SK-N-SH treated with all-trans-retinoic acid at 6 μM for 48 hours (cell line): ENCODE results near the gene LSM2.
A peak's percentile ranks its signal among the peaks of the same experiment; 100 is the strongest.
"Not testable (repeated sequence)": the region's sequence is repeated elsewhere in the genome, so short reads cannot be mapped to it uniquely, and the experiment has no call there.

Experiments
- ATAC-seq: fragments of 200-7000 bp; cut with Tn5 transposase; 3 replicates; pipeline ENCODE4 v1.9.1; 2020; ENCODE audit warnings: mild to moderate bottlenecking, moderate library complexity
- CSDC2 ChIP-seq: fragments of 250-450 bp; sonication (Bioruptor Pico); IDR thresholded peaks from 2 replicates; pipeline ENCODE4 v1.5.0; 2020; ENCODE audit warnings: mild to moderate bottlenecking, moderate library complexity
- ESRRG ChIP-seq: fragments of 250-450 bp; sonication (Bioruptor Pico); IDR thresholded peaks from 2 replicates; pipeline ENCODE4 v1.6.1; 2021; ENCODE audit warnings: mild to moderate bottlenecking
- GLIS3 ChIP-seq: fragments of 250-450 bp; sonication (Bioruptor Pico); IDR thresholded peaks from 2 replicates; pipeline ENCODE4 v1.5.0; 2020; ENCODE audit warnings: mild to moderate bottlenecking, moderate library complexity
- ISL1 ChIP-seq: fragments of 250-450 bp; sonication (Bioruptor Pico); IDR thresholded peaks from 2 replicates; pipeline ENCODE4 v2.1.2; 2022; ENCODE audit warnings: mild to moderate bottlenecking, moderate library complexity
- OSR1 ChIP-seq: fragments of 250-450 bp; sonication (Bioruptor Pico); IDR thresholded peaks from 2 replicates; pipeline ENCODE4 v1.8.0; 2022; ENCODE audit warnings: moderate library complexity, mild to moderate bottlenecking, inconsistent platforms
- PPARA ChIP-seq: fragments of 250-450 bp; sonication (Bioruptor Pico); IDR thresholded peaks from 2 replicates; pipeline ENCODE4 v1.5.0; 2020; ENCODE audit warnings: mild to moderate bottlenecking, borderline replicate concordance
- RARB ChIP-seq: fragments of 250-450 bp; sonication (Bioruptor Pico); IDR thresholded peaks from 2 replicates; pipeline ENCODE4 v1.8.0; 2021; ENCODE audit warnings: mild to moderate bottlenecking, moderate library complexity
- SNAI2 ChIP-seq: fragments of 250-450 bp; sonication (Bioruptor Pico); IDR thresholded peaks from 2 replicates; pipeline ENCODE4 v1.5.0; 2020; ENCODE audit warnings: mild to moderate bottlenecking, moderate library complexity
- TCF4 ChIP-seq: fragments of 250-450 bp; sonication (Bioruptor Pico); IDR thresholded peaks from 2 replicates; pipeline ENCODE4 v1.8.0; 2021; ENCODE audit warnings: mild to moderate bottlenecking, moderate library complexity, borderline replicate concordance
- TOX ChIP-seq: fragments of 250-450 bp; sonication (Bioruptor Pico); IDR thresholded peaks from 2 replicates; pipeline ENCODE4 v1.8.0; 2021; ENCODE audit warnings: mild to moderate bottlenecking, moderate library complexity, borderline replicate concordance
- ZC3H10 ChIP-seq: fragments of 250-450 bp; sonication (Bioruptor Pico); IDR thresholded peaks from 2 replicates; pipeline ENCODE4 v1.5.1; 2021; ENCODE audit warnings: mild to moderate bottlenecking, moderate library complexity
- ZFP3 ChIP-seq: fragments of 250-450 bp; sonication (Bioruptor Pico); IDR thresholded peaks from 2 replicates; pipeline ENCODE4 v1.5.0; 2020; ENCODE audit warnings: mild to moderate bottlenecking, moderate library complexity
- ZFP30 ChIP-seq: fragments of 450-650 bp; formaldehyde crosslinking; IDR thresholded peaks from 2 replicates; pipeline ENCODE4 v1.5.0; 2022; ENCODE audit warnings: mild to moderate bottlenecking, moderate library complexity
- ZNF565 ChIP-seq: fragments of 450-650 bp; formaldehyde crosslinking; conservative IDR thresholded peaks from 2 replicates; pipeline ENCODE4 v1.5.0; 2020; ENCODE audit warnings: low read depth, mild to moderate bottlenecking, moderate library complexity
- ZNF70 ChIP-seq: fragments of 450-650 bp; formaldehyde crosslinking; IDR thresholded peaks from 2 replicates; pipeline ENCODE4 v1.5.0; 2020; ENCODE audit warnings: mild to moderate bottlenecking, moderate library complexity
- ZNF8 ChIP-seq: fragments of 450-650 bp; formaldehyde crosslinking; IDR thresholded peaks from 2 replicates; pipeline ENCODE4 v1.5.0; 2020; ENCODE audit warnings: mild to moderate bottlenecking, moderate library complexity
- TF ChIP-seq, protein P1 (sequence below): fragments of 250-450 bp; sonication (Bioruptor Pico); IDR thresholded peaks from 2 replicates; pipeline ENCODE4 v1.5.1; 2021; ENCODE audit warnings: mild to moderate bottlenecking, moderate library complexity
- TF ChIP-seq, protein P2 (sequence below): fragments of 250-450 bp; sonication (Bioruptor Pico); IDR thresholded peaks from 2 replicates; pipeline ENCODE4 v1.8.0; 2020; ENCODE audit warnings: mild to moderate bottlenecking, moderate library complexity, borderline replicate concordance
- TF ChIP-seq, protein P3 (sequence below): fragments of 250-450 bp; sonication (Bioruptor Pico); IDR thresholded peaks from 2 replicates; pipeline ENCODE4 v1.5.1; 2020; ENCODE audit warnings: low read depth, mild to moderate bottlenecking, moderate library complexity
- TF ChIP-seq, protein P4 (sequence below): fragments of 250-450 bp; sonication (Bioruptor Pico); IDR thresholded peaks from 2 replicates; pipeline ENCODE4 v1.5.0; 2020; ENCODE audit warnings: mild to moderate bottlenecking, moderate library complexity
- TF ChIP-seq, protein P5 (sequence below): fragments of 250-450 bp; sonication (Bioruptor Pico); IDR thresholded peaks from 2 replicates; pipeline ENCODE4 v1.8.0; 2021; ENCODE audit warnings: low read depth, mild to moderate bottlenecking, moderate library complexity, borderline replicate concordance

LSM2 gene

DNA sequence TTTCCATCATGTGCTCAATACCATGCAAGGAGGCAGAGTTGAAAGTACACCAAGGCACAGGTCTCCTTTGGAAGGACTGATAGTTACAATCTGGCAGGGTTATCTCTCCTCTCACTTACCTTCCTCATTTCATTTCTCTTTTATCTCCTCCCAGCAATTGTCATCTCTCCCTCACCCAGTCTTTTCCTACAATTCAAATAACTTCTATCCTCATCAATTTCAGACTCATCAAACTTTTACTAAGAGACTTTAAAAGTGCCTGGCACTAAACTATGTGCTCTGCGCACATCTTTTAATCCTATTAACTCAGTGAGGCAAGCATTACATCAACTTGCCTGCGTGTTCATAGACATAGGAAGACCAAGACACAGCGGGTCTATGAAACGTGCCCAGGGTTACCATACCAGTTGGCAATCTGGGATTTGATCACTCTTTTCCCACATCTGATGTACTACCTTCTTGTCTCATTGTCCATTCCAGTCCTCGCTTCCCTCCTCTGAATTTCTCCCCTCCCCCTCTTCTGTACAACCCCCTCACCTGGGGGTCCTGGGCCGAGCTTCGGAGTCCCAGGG is 12.4 kb downstream of the LSM2 start:
- TF ChIP-seq RARB (CRISPR knock-in tag), result no peak
- no peak for TF ChIP-seq GLIS3 (CRISPR knock-in tag)
- TF ChIP-seq ISL1 (CRISPR knock-in tag), result no peak
- TF ChIP-seq, protein P1, sequence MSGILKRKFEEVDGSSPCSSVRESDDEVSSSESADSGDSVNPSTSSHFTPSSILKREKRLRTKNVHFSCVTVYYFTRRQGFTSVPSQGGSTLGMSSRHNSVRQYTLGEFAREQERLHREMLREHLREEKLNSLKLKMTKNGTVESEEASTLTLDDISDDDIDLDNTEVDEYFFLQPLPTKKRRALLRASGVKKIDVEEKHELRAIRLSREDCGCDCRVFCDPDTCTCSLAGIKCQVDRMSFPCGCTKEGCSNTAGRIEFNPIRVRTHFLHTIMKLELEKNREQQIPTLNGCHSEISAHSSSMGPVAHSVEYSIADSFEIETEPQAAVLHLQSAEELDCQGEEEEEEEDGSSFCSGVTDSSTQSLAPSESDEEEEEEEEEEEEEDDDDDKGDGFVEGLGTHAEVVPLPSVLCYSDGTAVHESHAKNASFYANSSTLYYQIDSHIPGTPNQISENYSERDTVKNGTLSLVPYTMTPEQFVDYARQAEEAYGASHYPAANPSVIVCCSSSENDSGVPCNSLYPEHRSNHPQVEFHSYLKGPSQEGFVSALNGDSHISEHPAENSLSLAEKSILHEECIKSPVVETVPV, result no peak
- TF ChIP-seq ESRRG (CRISPR knock-in tag), result no peak
- no peak for TF ChIP-seq ZC3H10 (CRISPR knock-in tag)
- ATAC-seq, result peak; percentile 71

DNA sequence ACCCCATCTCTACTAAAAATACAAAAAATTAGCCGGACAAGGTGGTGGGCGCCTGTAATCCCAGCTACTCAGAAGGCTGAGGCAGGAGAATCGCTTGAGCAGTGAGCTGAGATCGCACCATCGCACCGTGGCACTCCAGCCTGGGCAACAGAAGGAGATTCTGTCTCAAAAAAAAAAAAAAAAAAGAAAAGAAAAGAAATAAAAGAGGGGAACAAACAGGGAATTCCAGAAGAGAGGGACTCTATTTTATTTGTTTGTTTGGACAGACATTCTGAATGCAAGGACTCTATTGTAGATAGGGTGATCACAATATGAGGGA is 12.9 kb downstream of the LSM2 start:
- not testable (repeated sequence) for ATAC-seq

DNA sequence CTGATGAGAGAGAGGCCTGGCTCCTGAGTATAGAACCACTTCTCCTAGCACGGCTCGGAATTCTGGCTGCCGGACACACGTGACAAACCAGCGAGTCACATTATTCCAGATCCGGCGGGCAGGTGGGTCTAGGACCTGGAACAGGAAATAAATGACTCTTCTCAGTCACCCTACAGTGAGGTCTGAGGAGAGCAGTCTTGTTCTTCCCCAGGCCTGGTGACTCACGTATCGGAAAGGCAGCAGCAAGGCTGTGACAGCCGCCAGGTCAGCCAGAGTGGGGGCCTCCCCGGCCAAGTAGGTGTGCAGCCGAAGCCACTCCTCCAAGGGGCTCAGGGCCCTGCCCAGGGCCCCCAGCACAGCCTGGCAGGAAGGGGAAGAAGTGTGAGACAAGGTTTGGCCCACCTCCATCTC is 14.0 kb downstream of the LSM2 start:
- no peak; the same call in 2 of the 3 replicates for ATAC-seq
- TF ChIP-seq, protein P2, sequence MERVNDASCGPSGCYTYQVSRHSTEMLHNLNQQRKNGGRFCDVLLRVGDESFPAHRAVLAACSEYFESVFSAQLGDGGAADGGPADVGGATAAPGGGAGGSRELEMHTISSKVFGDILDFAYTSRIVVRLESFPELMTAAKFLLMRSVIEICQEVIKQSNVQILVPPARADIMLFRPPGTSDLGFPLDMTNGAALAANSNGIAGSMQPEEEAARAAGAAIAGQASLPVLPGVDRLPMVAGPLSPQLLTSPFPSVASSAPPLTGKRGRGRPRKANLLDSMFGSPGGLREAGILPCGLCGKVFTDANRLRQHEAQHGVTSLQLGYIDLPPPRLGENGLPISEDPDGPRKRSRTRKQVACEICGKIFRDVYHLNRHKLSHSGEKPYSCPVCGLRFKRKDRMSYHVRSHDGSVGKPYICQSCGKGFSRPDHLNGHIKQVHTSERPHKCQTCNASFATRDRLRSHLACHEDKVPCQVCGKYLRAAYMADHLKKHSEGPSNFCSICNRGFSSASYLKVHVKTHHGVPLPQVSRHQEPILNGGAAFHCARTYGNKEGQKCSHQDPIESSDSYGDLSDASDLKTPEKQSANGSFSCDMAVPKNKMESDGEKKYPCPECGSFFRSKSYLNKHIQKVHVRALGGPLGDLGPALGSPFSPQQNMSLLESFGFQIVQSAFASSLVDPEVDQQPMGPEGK (CRISPR knock-in tag), result no peak
- TF ChIP-seq, protein P3, sequence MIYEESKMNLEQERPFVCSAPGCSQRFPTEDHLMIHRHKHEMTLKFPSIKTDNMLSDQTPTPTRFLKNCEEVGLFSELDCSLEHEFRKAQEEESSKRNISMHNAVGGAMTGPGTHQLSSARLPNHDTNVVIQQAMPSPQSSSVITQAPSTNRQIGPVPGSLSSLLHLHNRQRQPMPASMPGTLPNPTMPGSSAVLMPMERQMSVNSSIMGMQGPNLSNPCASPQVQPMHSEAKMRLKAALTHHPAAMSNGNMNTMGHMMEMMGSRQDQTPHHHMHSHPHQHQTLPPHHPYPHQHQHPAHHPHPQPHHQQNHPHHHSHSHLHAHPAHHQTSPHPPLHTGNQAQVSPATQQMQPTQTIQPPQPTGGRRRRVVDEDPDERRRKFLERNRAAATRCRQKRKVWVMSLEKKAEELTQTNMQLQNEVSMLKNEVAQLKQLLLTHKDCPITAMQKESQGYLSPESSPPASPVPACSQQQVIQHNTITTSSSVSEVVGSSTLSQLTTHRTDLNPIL (CRISPR knock-in tag), result no peak
- no peak for TF ChIP-seq RARB (CRISPR knock-in tag)
- TF ChIP-seq, protein P4, sequence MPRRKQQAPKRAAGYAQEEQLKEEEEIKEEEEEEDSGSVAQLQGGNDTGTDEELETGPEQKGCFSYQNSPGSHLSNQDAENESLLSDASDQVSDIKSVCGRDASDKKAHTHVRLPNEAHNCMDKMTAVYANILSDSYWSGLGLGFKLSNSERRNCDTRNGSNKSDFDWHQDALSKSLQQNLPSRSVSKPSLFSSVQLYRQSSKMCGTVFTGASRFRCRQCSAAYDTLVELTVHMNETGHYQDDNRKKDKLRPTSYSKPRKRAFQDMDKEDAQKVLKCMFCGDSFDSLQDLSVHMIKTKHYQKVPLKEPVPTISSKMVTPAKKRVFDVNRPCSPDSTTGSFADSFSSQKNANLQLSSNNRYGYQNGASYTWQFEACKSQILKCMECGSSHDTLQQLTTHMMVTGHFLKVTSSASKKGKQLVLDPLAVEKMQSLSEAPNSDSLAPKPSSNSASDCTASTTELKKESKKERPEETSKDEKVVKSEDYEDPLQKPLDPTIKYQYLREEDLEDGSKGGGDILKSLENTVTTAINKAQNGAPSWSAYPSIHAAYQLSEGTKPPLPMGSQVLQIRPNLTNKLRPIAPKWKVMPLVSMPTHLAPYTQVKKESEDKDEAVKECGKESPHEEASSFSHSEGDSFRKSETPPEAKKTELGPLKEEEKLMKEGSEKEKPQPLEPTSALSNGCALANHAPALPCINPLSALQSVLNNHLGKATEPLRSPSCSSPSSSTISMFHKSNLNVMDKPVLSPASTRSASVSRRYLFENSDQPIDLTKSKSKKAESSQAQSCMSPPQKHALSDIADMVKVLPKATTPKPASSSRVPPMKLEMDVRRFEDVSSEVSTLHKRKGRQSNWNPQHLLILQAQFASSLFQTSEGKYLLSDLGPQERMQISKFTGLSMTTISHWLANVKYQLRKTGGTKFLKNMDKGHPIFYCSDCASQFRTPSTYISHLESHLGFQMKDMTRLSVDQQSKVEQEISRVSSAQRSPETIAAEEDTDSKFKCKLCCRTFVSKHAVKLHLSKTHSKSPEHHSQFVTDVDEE (CRISPR knock-in tag), result no peak
- no peak for TF ChIP-seq TCF4 (CRISPR knock-in tag)
- no peak for TF ChIP-seq ESRRG (CRISPR knock-in tag)
- no peak for TF ChIP-seq SNAI2 (CRISPR knock-in tag)
- TF ChIP-seq ZNF70 (CRISPR knock-in tag), result no peak
- TF ChIP-seq TOX, result no peak
- no peak for TF ChIP-seq OSR1 (CRISPR knock-in tag)
- TF ChIP-seq CSDC2 (CRISPR knock-in tag), result no peak
- no peak for TF ChIP-seq GLIS3 (CRISPR knock-in tag)
- TF ChIP-seq ZFP3, result no peak
- no peak for TF ChIP-seq ZC3H10 (CRISPR knock-in tag)
- TF ChIP-seq, protein P1, result no peak

DNA sequence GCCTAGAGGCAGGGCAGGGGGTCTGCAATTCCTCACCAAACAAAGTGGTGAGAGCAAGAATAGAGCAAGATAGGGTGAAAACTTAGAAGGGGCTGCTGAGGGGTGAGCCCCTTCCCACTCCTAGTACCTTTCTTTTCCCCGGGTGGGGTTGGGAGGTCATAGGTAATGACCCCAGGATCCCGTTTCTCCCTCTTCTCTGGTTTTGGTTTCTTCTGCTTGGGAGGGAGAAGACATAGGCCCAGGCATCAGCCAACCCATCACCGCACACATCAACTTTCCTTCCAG is 14.7 kb downstream of the LSM2 start:
- ATAC-seq, result no peak
- TF ChIP-seq ZFP30 (CRISPR knock-in tag) (no peak), ZNF565 (no peak), ZNF8 (no peak), SNAI2 (CRISPR knock-in tag) (no peak), TCF4 (CRISPR knock-in tag) (no peak), ISL1 (CRISPR knock-in tag) (no peak), ESRRG (CRISPR knock-in tag) (no peak), GLIS3 (CRISPR knock-in tag) (no peak), ZFP3 (no peak), PPARA (CRISPR knock-in tag) (no peak)
- TF ChIP-seq, protein P1, result no peak
- TF ChIP-seq, protein P5, sequence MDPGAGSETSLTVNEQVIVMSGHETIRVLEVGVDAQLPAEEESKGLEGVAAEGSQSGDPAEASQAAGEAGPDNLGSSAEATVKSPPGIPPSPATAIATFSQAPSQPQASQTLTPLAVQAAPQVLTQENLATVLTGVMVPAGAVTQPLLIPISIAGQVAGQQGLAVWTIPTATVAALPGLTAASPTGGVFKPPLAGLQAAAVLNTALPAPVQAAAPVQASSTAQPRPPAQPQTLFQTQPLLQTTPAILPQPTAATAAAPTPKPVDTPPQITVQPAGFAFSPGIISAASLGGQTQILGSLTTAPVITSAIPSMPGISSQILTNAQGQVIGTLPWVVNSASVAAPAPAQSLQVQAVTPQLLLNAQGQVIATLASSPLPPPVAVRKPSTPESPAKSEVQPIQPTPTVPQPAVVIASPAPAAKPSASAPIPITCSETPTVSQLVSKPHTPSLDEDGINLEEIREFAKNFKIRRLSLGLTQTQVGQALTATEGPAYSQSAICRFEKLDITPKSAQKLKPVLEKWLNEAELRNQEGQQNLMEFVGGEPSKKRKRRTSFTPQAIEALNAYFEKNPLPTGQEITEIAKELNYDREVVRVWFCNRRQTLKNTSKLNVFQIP (CRISPR knock-in tag), result no peak
- TF ChIP-seq, protein P2 (CRISPR knock-in tag), result no peak
